Mesenchymal stem cell (in vitro differentiated cells and primary cell): ENCODE measurements around the gene PRKAG2.

Experiments used
- DNase-seq: peaks from one replicate; pipeline ENCODE4 v3.0.0-alpha.2; 2013
- H2AFZ ChIP-seq: one replicate; pipeline ENCODE4 v1.6.1; 2013; ENCODE audit warnings: low read depth, mild to moderate bottlenecking, control low read depth, inconsistent platforms, low read length, moderate library complexity
- H2AK5ac ChIP-seq: 2 replicates; pipeline ENCODE4 v1.6.1; 2013; ENCODE audit warnings: low read length, moderate library complexity, mild to moderate bottlenecking, inconsistent platforms; ENCODE audit not compliant: severe bottlenecking
- H2BK120ac ChIP-seq: one replicate; pipeline ENCODE4 v1.6.1; 2013; ENCODE audit warnings: low read depth, mild to moderate bottlenecking, inconsistent platforms, low read length, moderate library complexity
- H2BK12ac ChIP-seq, 2 experiments: one replicate each; pipeline ENCODE4 v1.6.1; 2013; ENCODE audit warnings: inconsistent platforms in 2 of 2, low read length in 2 of 2, mild to moderate bottlenecking in 2 of 2, moderate library complexity in 2 of 2, control low read depth in 1 of 2
- H2BK15ac ChIP-seq: one replicate; pipeline ENCODE4 v1.6.1; 2013; ENCODE audit warnings: mild to moderate bottlenecking, low read depth, inconsistent platforms; ENCODE audit not compliant: poor library complexity, severe bottlenecking
- H2BK5ac ChIP-seq: 2 replicates; pipeline ENCODE4 v1.6.1; 2013; ENCODE audit warnings: low read depth, mild to moderate bottlenecking, low read length, control low read depth, inconsistent platforms; ENCODE audit not compliant: poor library complexity, severe bottlenecking
- H3K14ac ChIP-seq, 2 experiments: one replicate each; pipeline ENCODE4 v1.6.1; 2013; ENCODE audit warnings: inconsistent platforms in 2 of 2, low read length in 2 of 2, control low read depth in 1 of 2, mild to moderate bottlenecking in 1 of 2, moderate library complexity in 1 of 2
- H3K18ac ChIP-seq, 2 experiments: one replicate each; pipeline ENCODE4 v1.6.1; 2013; ENCODE audit warnings: inconsistent platforms in 2 of 2, low read length in 2 of 2, control low read depth in 1 of 2, low read depth in 1 of 2, mild to moderate bottlenecking in 1 of 2
- H3K23ac ChIP-seq, 2 experiments: one replicate each; pipeline ENCODE4 v1.6.1; 2013; ENCODE audit warnings: inconsistent platforms in 2 of 2, low read length in 2 of 2, mild to moderate bottlenecking in 2 of 2, moderate library complexity in 2 of 2, control low read depth in 1 of 2
- H3K27ac ChIP-seq: 2 replicates; pipeline ENCODE4 v1.5.1; 2013; ENCODE audit warnings: mild to moderate bottlenecking, moderate library complexity, low read length, control low read depth, inconsistent platforms; ENCODE audit not compliant: poor library complexity, severe bottlenecking
- H3K27me3 ChIP-seq, 2 experiments: 2 replicates each; pipeline versions ENCODE4 v1.6.1 to v1.7.0; 2013; ENCODE audit warnings: low read length in 2 of 2, mild to moderate bottlenecking in 2 of 2, moderate library complexity in 2 of 2, control low read depth in 1 of 2, inconsistent platforms in 1 of 2; ENCODE audit not compliant: control insufficient read depth in 1 of 2, insufficient read depth in 1 of 2
- H3K36me3 ChIP-seq, 2 experiments: 2 replicates each; pipeline versions ENCODE4 v1.6.1 to v1.7.0; 2013; ENCODE audit warnings: low read length in 2 of 2, control low read depth in 1 of 2, inconsistent platforms in 1 of 2, low read depth in 1 of 2, mild to moderate bottlenecking in 1 of 2; ENCODE audit not compliant: insufficient read depth in 2 of 2, control insufficient read depth in 1 of 2
- H3K4ac ChIP-seq, 2 experiments: one replicate each; pipeline ENCODE4 v1.6.1; 2013; ENCODE audit warnings: inconsistent platforms in 2 of 2, low read length in 2 of 2, mild to moderate bottlenecking in 2 of 2, moderate library complexity in 2 of 2, control low read depth in 1 of 2, low read depth in 1 of 2
- H3K4me1 ChIP-seq: 2 replicates; pipeline ENCODE4 v1.6.1; 2013; ENCODE audit warnings: low read depth, low read length, control low read depth; ENCODE audit not compliant: control insufficient read depth, insufficient read depth
- H3K4me2 ChIP-seq: 2 replicates; pipeline ENCODE4 v1.6.1; 2013; ENCODE audit warnings: low read length, mild to moderate bottlenecking, inconsistent platforms; ENCODE audit not compliant: poor library complexity, severe bottlenecking
- H3K4me3 ChIP-seq, 2 experiments: 2 replicates each; pipeline versions ENCODE4 v1.5.1 to v1.7.0; 2013; ENCODE audit warnings: low read length in 2 of 2, mild to moderate bottlenecking in 2 of 2, control low read depth in 1 of 2, low read depth in 1 of 2; ENCODE audit not compliant: insufficient read depth in 1 of 2
- H3K79me1 ChIP-seq: replicated peaks from 2 replicates; pipeline ENCODE4 v1.6.1; 2013; ENCODE audit warnings: mild to moderate bottlenecking, control low read depth, low read length, inconsistent platforms; ENCODE audit not compliant: poor library complexity, severe bottlenecking
- H3K9ac ChIP-seq: 2 replicates; pipeline ENCODE4 v1.7.0; 2013; ENCODE audit warnings: mild to moderate bottlenecking, low read length, moderate library complexity
- H3K9me3 ChIP-seq: 2 replicates; pipeline ENCODE4 v1.7.0; 2013; ENCODE audit warnings: mild to moderate bottlenecking, low read length; ENCODE audit not compliant: control insufficient read depth
- H4K8ac ChIP-seq: one replicate; pipeline ENCODE4 v1.6.1; 2013; ENCODE audit warnings: inconsistent platforms, mild to moderate bottlenecking, low read length, moderate library complexity
- H4K91ac ChIP-seq: one replicate; pipeline ENCODE4 v1.6.1; 2013; ENCODE audit warnings: mild to moderate bottlenecking, low read length, inconsistent platforms
- WGBS: methylation state at CpG from one replicate; pipeline ENCODE4 v1.1.7; 2013; ENCODE audit warnings: mixed read lengths; 5-methylcytosine and 5-hydroxymethylcytosine counted together

PRKAG2 gene

DNA sequence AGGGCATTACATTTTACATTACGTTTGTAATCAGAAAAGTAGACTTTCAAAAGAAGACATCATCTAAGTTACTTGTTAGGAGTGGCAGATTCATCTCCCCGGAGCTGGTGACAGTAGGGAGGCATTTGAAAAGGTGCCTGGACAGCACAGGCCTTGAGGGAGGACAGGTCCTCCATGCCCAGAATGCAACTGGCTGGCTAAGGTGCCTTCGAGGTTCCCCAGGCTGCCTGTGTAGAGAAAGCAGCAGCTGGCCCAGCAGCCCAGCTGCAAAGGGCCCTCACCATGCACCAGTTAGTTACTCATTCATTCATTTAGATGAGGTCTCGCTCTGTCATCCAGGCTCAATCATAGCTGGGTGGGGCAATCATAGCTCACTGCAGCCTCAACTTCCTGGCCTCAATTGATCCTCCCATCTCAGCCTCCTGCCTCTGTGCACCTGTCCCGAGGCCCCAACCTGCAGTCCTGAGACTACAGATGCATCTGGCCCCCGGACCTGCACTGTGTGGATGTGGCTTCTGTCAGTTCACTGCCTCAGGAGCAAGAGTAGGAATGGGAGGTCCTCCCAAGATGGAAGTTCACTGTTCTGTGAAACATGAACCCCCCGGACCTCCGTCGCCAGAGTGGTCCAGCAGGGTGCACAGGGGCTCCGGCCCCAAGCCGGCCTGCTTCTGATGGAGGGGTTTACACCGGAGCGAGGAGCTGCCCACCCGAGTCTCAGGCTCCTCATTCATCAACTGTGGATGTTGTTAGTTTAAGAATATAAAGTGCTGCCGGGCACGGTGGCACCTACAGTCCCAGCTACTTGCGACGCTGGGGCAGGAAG, 36.6 kb downstream of the PRKAG2 start:
- no peak overlapping the region for H2BK12ac ChIP-seq
- H4K8ac ChIP-seq = no peak overlapping the region
- H3K18ac ChIP-seq = no peak overlapping the region
- H2AK5ac ChIP-seq = no peak overlapping the region
- H2BK120ac ChIP-seq = no peak overlapping the region
- no peak overlapping the region for H3K14ac ChIP-seq
- H4K91ac ChIP-seq = no peak overlapping the region
- no peaks in the 10 kb centered on the region for H3K36me3 ChIP-seq
- no peak overlapping the region for H3K4me2 ChIP-seq
- no peak overlapping the region for H2BK15ac ChIP-seq
- no peak overlapping the region for H3K4ac ChIP-seq
- no peak overlapping the region for H3K23ac ChIP-seq
- no peak overlapping the region for H3K27ac ChIP-seq
- no peaks in the 10 kb centered on the region for H3K79me1 ChIP-seq
- no peak overlapping the region for H3K4me3 ChIP-seq
- DNase-seq = no peak
- H3K4me1 ChIP-seq = peaks cover 13% of the 10 kb centered on the region
- 83% methylated on average over 18 of the region's 18 CpGs for WGBS
- no peak overlapping the region for H2BK5ac ChIP-seq
- H3K9ac ChIP-seq = no peak overlapping the region
- H3K9me3 ChIP-seq = no peaks in the 10 kb centered on the region
- no peak overlapping the region for H2AFZ ChIP-seq
- peaks cover 0 to 14% of the 10 kb centered on the region in 2 experiments for H3K27me3 ChIP-seq

DNA sequence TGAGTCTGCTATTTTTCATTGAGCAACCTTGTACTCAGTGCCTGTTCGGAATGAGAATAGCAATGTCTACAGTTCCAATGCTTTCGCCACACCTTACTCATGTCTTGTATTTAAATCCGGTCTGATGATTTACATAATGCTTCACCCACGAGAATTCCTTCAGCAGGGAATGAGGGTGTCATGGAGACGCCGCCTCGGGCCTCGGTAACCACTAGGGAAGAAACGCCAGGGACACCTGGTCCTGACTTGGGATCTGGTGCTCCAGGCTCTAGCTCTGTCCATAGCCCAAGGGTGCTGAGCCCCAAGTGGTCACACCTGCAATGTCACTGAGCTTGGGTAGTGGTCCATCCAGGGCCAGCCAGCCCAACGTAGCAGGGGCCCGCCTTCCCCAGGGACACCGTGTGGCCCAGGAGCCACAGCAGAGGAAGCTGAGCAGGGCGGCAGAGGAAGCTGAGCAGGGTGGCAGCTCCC, 37.4 kb downstream of the PRKAG2 start:
- Histone ChIP-seq H3K4ac (no peak overlapping the region), H3K4me1 (peaks cover 9% of the 10 kb centered on the region), H3K18ac (no peak overlapping the region), H3K14ac (no peak overlapping the region), H3K27ac (no peak overlapping the region), H2BK5ac (no peak overlapping the region), H2AFZ (no peak overlapping the region), H2BK120ac (no peak overlapping the region), H3K9ac (no peak overlapping the region), H3K9me3 (no peaks in the 10 kb centered on the region), H2AK5ac (no peak overlapping the region), H3K4me3 (no peak overlapping the region), H3K4me2 (no peak overlapping the region), H3K27me3 (peaks cover 0 to 20% of the 10 kb centered on the region in 2 experiments), H3K23ac (no peak overlapping the region), H4K8ac (no peak overlapping the region), H3K79me1 (no peaks in the 10 kb centered on the region), H4K91ac (no peak overlapping the region), H3K36me3 (no peaks in the 10 kb centered on the region), H2BK12ac (no peak overlapping the region), H2BK15ac (no peak overlapping the region)
- no peak for DNase-seq
- WGBS = 87% methylated on average over 13 of the region's 13 CpGs

DNA sequence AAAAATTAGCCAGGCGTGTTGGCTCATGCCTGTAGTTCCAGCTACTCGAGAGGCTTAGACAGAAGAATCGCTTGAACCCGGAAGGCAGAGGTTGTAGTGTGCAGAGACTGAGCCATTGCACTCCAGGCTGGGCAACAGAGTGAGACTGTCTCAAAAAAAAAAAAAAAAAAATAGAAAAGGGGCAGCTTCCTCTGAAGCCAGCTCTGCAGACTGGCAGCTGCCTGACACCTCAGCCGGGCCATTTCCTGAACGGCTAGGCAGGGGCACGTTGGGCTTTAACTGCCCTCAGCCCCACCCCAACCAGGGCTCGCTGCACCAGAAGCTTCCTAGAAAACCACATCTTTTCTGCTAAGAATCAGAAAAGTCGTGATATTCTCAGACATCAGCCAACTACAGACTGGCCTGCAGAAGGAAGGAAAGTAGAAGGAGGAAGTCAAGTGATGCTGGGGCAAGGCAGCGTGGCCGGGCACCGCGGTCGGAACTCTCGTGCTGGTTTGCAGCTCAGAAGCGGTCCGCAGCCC, 38.0 kb downstream of the PRKAG2 start:
- H3K27me3 ChIP-seq = peaks cover 0 to 26% of the 10 kb centered on the region in 2 experiments
- no peak overlapping the region for H4K8ac ChIP-seq
- no peak overlapping the region for H3K23ac ChIP-seq
- H2AK5ac ChIP-seq = no peak overlapping the region
- H3K79me1 ChIP-seq = no peaks in the 10 kb centered on the region
- H3K4ac ChIP-seq = no peak overlapping the region
- no peak overlapping the region for H4K91ac ChIP-seq
- H3K9ac ChIP-seq = no peak overlapping the region
- no peak overlapping the region for H2BK15ac ChIP-seq
- no peak overlapping the region for H3K14ac ChIP-seq
- no peak for DNase-seq
- H3K4me1 ChIP-seq = peaks cover 6% of the 10 kb centered on the region
- H3K36me3 ChIP-seq = no peaks in the 10 kb centered on the region
- H3K9me3 ChIP-seq = no peaks in the 10 kb centered on the region
- no peak overlapping the region for H3K27ac ChIP-seq
- H3K18ac ChIP-seq = no peak overlapping the region
- no peak overlapping the region for H2BK5ac ChIP-seq
- no peak overlapping the region for H2BK12ac ChIP-seq
- H3K4me3 ChIP-seq = no peak overlapping the region
- 83% methylated on average over 17 of the region's 17 CpGs for WGBS
- H3K4me2 ChIP-seq = no peak overlapping the region
- H2AFZ ChIP-seq = no peak overlapping the region
- no peak overlapping the region for H2BK120ac ChIP-seq

DNA sequence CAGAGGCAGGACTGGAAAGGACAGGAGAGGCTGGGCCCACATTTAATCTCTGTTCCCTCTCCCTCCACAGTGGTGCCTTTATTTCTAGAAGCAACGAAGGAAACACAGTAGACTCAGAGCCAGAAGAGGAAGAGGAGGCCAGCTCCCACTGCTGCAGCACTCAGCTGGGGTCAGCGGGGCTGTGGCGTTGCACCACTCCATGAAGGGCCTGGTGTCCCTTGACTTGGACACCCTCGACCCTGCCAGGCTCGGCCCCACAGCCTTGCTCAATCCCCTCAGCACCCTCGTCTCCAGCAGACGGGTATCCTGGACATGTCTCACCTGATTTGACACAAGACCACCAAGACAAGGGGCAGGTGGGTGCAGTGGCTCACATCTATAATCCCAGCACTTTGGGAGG, 38.8 kb downstream of the PRKAG2 start:
- Histone ChIP-seq H3K36me3 (no peaks in the 10 kb centered on the region), H2BK5ac (no peak overlapping the region), H3K27me3 (peaks cover 0 to 30% of the 10 kb centered on the region in 2 experiments), H3K27ac (no peak overlapping the region), H3K14ac (no peak overlapping the region), H3K23ac (no peak overlapping the region), H2AK5ac (no peak overlapping the region), H2BK15ac (no peak overlapping the region), H3K18ac (no peak overlapping the region), H3K4ac (no peak overlapping the region), H3K4me3 (no peak overlapping the region), H2BK12ac (no peak overlapping the region), H3K9me3 (no peaks in the 10 kb centered on the region), H4K91ac (no peak overlapping the region), H3K79me1 (no peaks in the 10 kb centered on the region), H3K9ac (no peak overlapping the region), H2AFZ (no peak overlapping the region), H4K8ac (no peak overlapping the region), H3K4me2 (no peak overlapping the region), H3K4me1 (peaks cover 6% of the 10 kb centered on the region), H2BK120ac (no peak overlapping the region)
- no peak for DNase-seq
- 87% methylated on average over 6 of the region's 7 CpGs for WGBS
